Heart right ventricle (tissue), 16 donors: ENCODE data around the gene MTIF2. TPM values are rescaled to one million over a fixed set of nuclear protein-coding genes. Genes with fewer than 3 reads are reported as not detected.
A peak's percentile ranks its signal among the peaks of the same experiment; 100 is the strongest.

ENCODE experiments used
- ATAC-seq, 8 donors: fragments of 200-7000 bp; cut with Tn5 transposase; one replicate each; pipeline ENCODE4 v1.9.1; 2020; ENCODE audit warnings: mild to moderate bottlenecking in 8 of 8, moderate library complexity in 8 of 8, moderate number of reproducible peaks in 1 of 8
- DNase-seq, 2 donors: peaks; one replicate each; pipeline ENCODE4 v3.0.0-alpha.2; 2020
- H3K27ac ChIP-seq, 10 donors: fragments of 200-600 bp; sonication (generic) in 2 of 10; one replicate each; pipeline versions ENCODE4 v1.5.0 to v1.8.0; 2020 to 2022; ENCODE audit warnings: mild to moderate bottlenecking in 3 of 10
- H3K27me3 ChIP-seq, 7 donors: fragments of 200-600 bp; one replicate each; pipeline ENCODE4 v1.8.0; 2021 to 2022; ENCODE audit warnings: mild to moderate bottlenecking in 2 of 7
- H3K36me3 ChIP-seq, 9 donors: fragments of 200-600 bp; sonication (generic) in 1 of 9; one replicate each; pipeline versions ENCODE4 v1.5.0 to v1.8.0; 2020 to 2022; ENCODE audit warnings: mild to moderate bottlenecking in 2 of 9
- H3K4me1 ChIP-seq, 9 donors: fragments of 200-600 bp; sonication (generic) in 1 of 9; one replicate each; pipeline versions ENCODE4 v1.5.0 to v1.8.0; 2020 to 2022; ENCODE audit warnings: mild to moderate bottlenecking in 4 of 9
- H3K4me3 ChIP-seq, 10 donors: fragments of 200-600 bp; sonication (generic) in 2 of 10; one replicate each; pipeline versions ENCODE4 v1.5.0 to v1.8.0; 2020 to 2022; ENCODE audit warnings: mild to moderate bottlenecking in 7 of 10, moderate library complexity in 2 of 10
- H3K9me3 ChIP-seq, 11 donors: fragments of 200-600 bp in 10 of 11; sonication (generic) in 2 of 11; one replicate each; pipeline versions ENCODE4 v1.5.0 to v1.8.0; 2013 to 2022; ENCODE audit warnings: mild to moderate bottlenecking in 2 of 11, control low read depth in 1 of 11, moderate library complexity in 1 of 11
- CTCF ChIP-seq, 9 donors: fragments of 200-600 bp; sonication (generic) in 2 of 9; IDR thresholded peaks; one replicate each; pipeline versions ENCODE4 v1.5.0 to v1.8.0; 2021 to 2022; ENCODE audit warnings: antibody characterized with exemption in 9 of 9, mild to moderate bottlenecking in 5 of 9, moderate library complexity in 1 of 9
- WGBS, 2 donors: extraction: QIAGEN DNeasy Blood & Tissue Kit; methylation state at CpG; one replicate each; pipeline ENCODE4 v1.1.7; 2013; ENCODE audit warnings: inconsistent platforms in 1 of 2; 5-methylcytosine and 5-hydroxymethylcytosine counted together
- intact Hi-C, 10 donors: fragments of 100-400 bp; cut with DNase I; formaldehyde crosslinking; loops; one replicate each; pipeline versions ENCODE4 v1.11.1 to v1.14.2; 2022
- polyA plus RNA-seq, 2 donors: library from polyadenylated mRNA; stranded (reverse); fragments of 200-250 nt; gene quantifications; one replicate each; pipeline ENCODE4 v1.2.3, GENCODE V29; 2013
- total RNA-seq, 10 donors: library from RNA; stranded (reverse); fragmentation: NEBNext Ultra II Directional in 3 of 10; extraction: Animal tissue kit (Norgen Biotek cat#: 25700) in 3 of 10; gene quantifications; one replicate each; pipeline versions ENCODE4 v1.2.1 to v1.2.4, GENCODE V29; 2021 to 2023
- donor health status: Arrhythmogenic right ventricular cardiomyopathy.
- donor health status: ischemic (EF 13 %, LVEDD 7.1; RV severe dilation, severe dysfunction).
- donor health status: healthy with polysubstance abuse.
- donor health status: DM: no; HTN: yes; CAD: no.
- donor health status: DM: no; HTN: no; CAD: no.
- donor health status: ischemic (EF 25% LVEDD 6.9; RV normal size, moderate dysfunction).
- donor health status: ischemic (EF 25% LVEDD 5.7; RV mildly dilated, moderate dysfunction).
- donor health status: healthy.
- donor health status: DM: yes; HTN: yes; CAD: no.
- donor health status: Ischemic cardiomyopathy.
- donor health status: ischemic (EF 35%, LVEDD 5.7; RV mildly dilated, moderate dysfunction).
- donor health status: nonischemic (EF 11% LVEDD 7.7; RV severe dilation, severe dysfunction).
- donor health status: DM: yes; HTN: yes; CAD: no.
- donor health status: PGD.
- donor health status: ischemic (EF 29% LVEDD 5.4; RV normal size, mild dysfunction).
- donor health status: nonischemic (EF 23%, LVEDD 6.1; RV moderate dilation, normal function).

MTIF2 gene
- total and polyA plus RNA-seq, 12 donors, result 26.2 to 59.3 (median 49.2) TPM

GRCh38 chr2:55232084-55232862 lies 36.8 kb downstream of the MTIF2 start, which contains the start of the genes CLHC1 and RPS27A:
Gene CLHC1, minus strand, starts transcription at chr2:55232293. Its CDS starts 9,882 bp downstream, at chr2:55222411.
Gene RPS27A, plus strand, starts transcription at chr2:55232688. Its CDS starts 137 bp downstream, at chr2:55232825.
- ATAC-seq (peak; percentile 93 to 98 (median 96)), DNase-seq (peak; percentile 93 to 94)
- Histone ChIP-seq H3K36me3 (peaks cover 0 to 40% (median 30%) of the 10 kb centered on the region in 9 donors), H3K27ac (peak within 1 kb of the TSS; percentile 80 to 98 (median 94)), H3K27me3 (no peaks in the 10 kb centered on the region), H3K9me3 (no peaks in the 10 kb centered on the region), H3K4me1 (peaks cover 0 to 49% (median 43%) of the 10 kb centered on the region in 9 donors), H3K4me3 (peak within 1 kb of the TSS; percentile 62 to 98 (median 88))
- 0% methylated on average over 37 of the region's 37 CpGs for WGBS, 2 donors
- intact Hi-C loops, result loop anchor here in 3 of 10 donors (1.0 to 10.0 kb wide), 3 partner anchors 35 to 383 kb away; partner anchors contain the start of genes MTIF2 (in 2 of the 3), PPP4R3B (in 1 of the 3) and RTN4 (in 1 of the 3)
- TF ChIP-seq CTCF (IDR thresholded peaks at IDR 0.05), result peak in 1 of 9 donors; percentile 2

DNA sequence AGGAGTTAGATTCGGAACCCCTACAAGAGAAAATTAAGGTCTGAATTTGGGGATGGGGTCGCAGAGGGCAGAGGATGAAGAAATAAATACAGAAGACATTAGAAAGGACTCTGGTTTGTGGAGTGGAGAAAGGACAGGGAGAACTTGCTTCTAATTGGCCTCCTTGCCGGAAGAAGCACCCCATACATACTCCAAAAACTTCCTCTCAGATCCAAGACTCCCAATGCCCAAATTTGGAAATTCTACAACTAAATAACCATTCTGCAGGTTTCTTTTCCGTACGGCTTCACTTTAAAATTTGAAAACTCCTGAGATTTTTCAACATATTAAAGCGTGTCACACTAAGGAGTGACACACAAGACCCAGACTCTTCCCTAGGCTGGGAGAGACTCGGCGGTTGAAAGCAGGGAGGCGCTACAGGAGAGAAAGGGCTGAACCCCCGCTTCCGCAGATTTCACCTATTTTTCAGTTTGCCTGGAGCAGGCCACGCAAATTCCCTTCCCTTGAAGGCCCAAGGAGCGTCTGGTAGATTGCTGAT lies 37.4 kb downstream of the MTIF2 start:
- DNase-seq (no peak), ATAC-seq (peak in 6 of 8 donors; percentile 2 to 27 (median 20))
- peaks cover 0 to 56% (median 45%) of the 10 kb centered on the region in 9 donors for H3K4me1 ChIP-seq
- peaks cover 0 to 33% (median 28%) of the 10 kb centered on the region in 9 donors for H3K36me3 ChIP-seq
- H3K27ac ChIP-seq, result peak overlapping the region; percentile 80 to 98 (median 94)
- peak in 1 of 9 donors; percentile 28 for TF ChIP-seq CTCF (IDR thresholded peaks at IDR 0.05)
- WGBS, 2 donors, result 7 to 8% methylated on average over 13 of the region's 13 CpGs
- H3K4me3 ChIP-seq, result peak overlapping the region; percentile 62 to 98 (median 88)
- intact Hi-C loops, result loop anchor here in 3 of 10 donors (1.0 to 10.0 kb wide), 3 partner anchors 36 to 383 kb away; partner anchors contain the start of genes MTIF2 (in 2 of the 3), PPP4R3B (in 1 of the 3) and RTN4 (in 1 of the 3)
- no peaks in the 10 kb centered on the region for H3K27me3 ChIP-seq
- H3K9me3 ChIP-seq, result no peaks in the 10 kb centered on the region

DNA sequence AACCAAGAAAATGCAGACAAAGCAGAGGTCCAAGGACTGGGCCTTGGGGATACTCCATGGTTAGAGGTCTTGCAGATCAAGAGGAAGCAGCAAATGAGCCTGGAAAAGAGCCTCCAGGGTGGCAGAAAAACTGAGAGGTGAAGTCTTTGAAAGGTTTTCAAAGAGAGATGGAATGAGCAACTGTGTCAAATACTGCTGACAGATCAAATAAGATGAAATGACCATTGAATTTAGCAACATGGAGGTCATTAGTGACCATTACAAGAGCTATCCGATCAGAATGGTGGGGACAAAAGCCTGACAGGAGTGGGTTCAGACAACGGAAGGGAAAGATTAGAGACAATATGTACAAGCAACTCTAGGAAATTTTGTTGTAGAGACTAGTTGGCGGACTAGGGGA lies 38.5 kb downstream of the MTIF2 start:
- intact Hi-C loops, result loop anchor here in 2 of 10 donors (5.0 to 10.0 kb wide), 2 partner anchors 37 to 384 kb away; partner anchors contain the start of genes MTIF2 (in 2 of the 2) and PPP4R3B (in 1 of the 2)
- Histone ChIP-seq H3K27ac (no peak overlapping the region), H3K4me3 (peak overlapping the region in 1 of 10 donors; percentile 62), H3K36me3 (peaks cover 0 to 22% (median 19%) of the 10 kb centered on the region in 9 donors), H3K4me1 (peaks cover 0 to 56% (median 45%) of the 10 kb centered on the region in 9 donors), H3K9me3 (no peaks in the 10 kb centered on the region), H3K27me3 (no peaks in the 10 kb centered on the region)
- DNase-seq (no peak), ATAC-seq (no peak)
- no peak for TF ChIP-seq CTCF (IDR thresholded peaks at IDR 0.05)
- WGBS, 2 donors, result 97 to 99% methylated on average over 3 of the region's 3 CpGs

DNA sequence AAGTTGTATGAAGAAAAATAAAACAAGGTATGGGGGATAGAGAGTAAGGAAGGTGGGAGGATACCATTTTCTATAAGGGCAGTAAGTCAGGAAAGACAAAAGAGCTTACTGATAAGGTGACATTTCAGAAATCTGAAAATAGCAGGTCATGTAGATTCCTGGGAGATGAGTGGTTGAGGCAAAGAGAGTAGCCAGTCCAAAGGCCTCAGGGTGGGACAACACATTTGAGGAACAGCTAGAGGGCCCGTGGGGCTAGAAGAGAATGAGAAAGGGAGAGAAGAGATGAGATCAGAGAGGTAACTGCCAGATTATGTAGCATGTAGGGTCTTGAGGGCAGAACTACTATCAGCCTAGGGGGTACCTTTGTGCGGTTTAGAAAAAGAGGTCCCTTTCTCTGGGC lies 39.8 kb downstream of the MTIF2 start:
- H3K36me3 ChIP-seq, result peaks cover 0 to 9% (median 5%) of the 10 kb centered on the region in 9 donors
- H3K4me1 ChIP-seq, result peaks cover 0 to 50% (median 42%) of the 10 kb centered on the region in 9 donors
- H3K27ac ChIP-seq, result peak overlapping the region in 2 of 10 donors; percentile 11 to 49
- 84 to 85% methylated on average over 2 of the region's 2 CpGs for WGBS, 2 donors
- intact Hi-C loops, result no loop called here
- H3K4me3 ChIP-seq, result no peak overlapping the region
- ATAC-seq (no peak), DNase-seq (no peak)
- no peaks in the 10 kb centered on the region for H3K27me3 ChIP-seq
- no peak for TF ChIP-seq CTCF (IDR thresholded peaks at IDR 0.05)
- no peaks in the 10 kb centered on the region for H3K9me3 ChIP-seq
